Right lobe of liver (tissue), 4 donors: ENCODE measurements around the gene PICK1.

Experiments
- POLR2A ChIP-seq: fragments of 450-650 bp; IDR thresholded peaks from one replicate; pipeline ENCODE4 v1.6.1; 2017; ENCODE audit warnings: antibody characterized with exemption, mild to moderate bottlenecking
- TF ChIP-seq, protein P1 (sequence below), 4 donors: fragments of 200-600 bp in 3 of 4; fragments of 450-650 bp in 1 of 4; IDR thresholded peaks; one replicate each; pipeline versions ENCODE4 v1.5.1 to v1.8.0; 2016 to 2022; ENCODE audit warnings: antibody characterized with exemption in 4 of 4, mild to moderate bottlenecking in 2 of 4
- donor health status: DM: no; HTN: no; CAD: no.
- donor health status: DM: no; HTN: no; CAD: no.
- donor health status: DM: no; HTN: yes; CAD: no.

DNA sequence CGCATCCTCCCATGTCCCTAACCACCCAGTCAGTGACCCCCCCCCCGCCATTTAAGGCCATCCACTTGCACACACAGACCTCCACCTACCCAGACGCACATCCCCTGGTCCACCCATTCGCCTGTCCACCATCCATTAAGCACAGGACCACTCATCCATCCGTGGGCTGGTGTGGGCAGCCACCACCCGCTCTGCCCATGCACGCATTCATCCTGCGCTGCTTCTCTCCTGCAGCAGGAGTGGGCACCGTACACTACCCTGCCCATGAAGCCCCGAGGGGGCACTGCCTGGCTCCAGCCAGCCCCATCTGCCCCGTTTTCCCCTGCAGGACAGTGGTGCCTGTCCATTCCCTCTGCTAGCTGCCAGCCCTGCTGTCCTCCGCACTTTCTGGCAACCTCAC lies 30.7 kb downstream of the PICK1 start:
- no peak for TF ChIP-seq POLR2A
- TF ChIP-seq, protein P1, sequence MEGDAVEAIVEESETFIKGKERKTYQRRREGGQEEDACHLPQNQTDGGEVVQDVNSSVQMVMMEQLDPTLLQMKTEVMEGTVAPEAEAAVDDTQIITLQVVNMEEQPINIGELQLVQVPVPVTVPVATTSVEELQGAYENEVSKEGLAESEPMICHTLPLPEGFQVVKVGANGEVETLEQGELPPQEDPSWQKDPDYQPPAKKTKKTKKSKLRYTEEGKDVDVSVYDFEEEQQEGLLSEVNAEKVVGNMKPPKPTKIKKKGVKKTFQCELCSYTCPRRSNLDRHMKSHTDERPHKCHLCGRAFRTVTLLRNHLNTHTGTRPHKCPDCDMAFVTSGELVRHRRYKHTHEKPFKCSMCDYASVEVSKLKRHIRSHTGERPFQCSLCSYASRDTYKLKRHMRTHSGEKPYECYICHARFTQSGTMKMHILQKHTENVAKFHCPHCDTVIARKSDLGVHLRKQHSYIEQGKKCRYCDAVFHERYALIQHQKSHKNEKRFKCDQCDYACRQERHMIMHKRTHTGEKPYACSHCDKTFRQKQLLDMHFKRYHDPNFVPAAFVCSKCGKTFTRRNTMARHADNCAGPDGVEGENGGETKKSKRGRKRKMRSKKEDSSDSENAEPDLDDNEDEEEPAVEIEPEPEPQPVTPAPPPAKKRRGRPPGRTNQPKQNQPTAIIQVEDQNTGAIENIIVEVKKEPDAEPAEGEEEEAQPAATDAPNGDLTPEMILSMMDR (IDR thresholded peaks at IDR 0.05), result no peak
